Upper lobe of left lung (tissue), 6 donors: ENCODE results near the gene MAPK8. TPM values are rescaled to one million over a fixed set of nuclear protein-coding genes. Genes with fewer than 3 reads are reported as not detected.

ENCODE experiments used
- ATAC-seq, 2 donors: fragments of 200-7000 bp; cut with Tn5 transposase; one replicate each; pipeline ENCODE4 v1.9.1; 2022; ENCODE audit warnings: mild to moderate bottlenecking in 2 of 2, moderate library complexity in 2 of 2; ENCODE audit not compliant: low FRiP score in 2 of 2
- DNase-seq, 2 donors: peaks; one replicate each; pipeline ENCODE4 v3.0.0-alpha.2; 2019 to 2020
- H3K27ac ChIP-seq, 4 donors: fragments of 200-600 bp; sonication (generic); one replicate each; pipeline ENCODE4 v1.5.1; 2016 to 2019
- H3K27me3 ChIP-seq, 4 donors: fragments of 200-600 bp; sonication (generic); one replicate each; pipeline ENCODE4 v1.5.1; 2017 to 2019
- H3K36me3 ChIP-seq, 4 donors: fragments of 200-600 bp; sonication (generic); one replicate each; pipeline ENCODE4 v1.5.1; 2016 to 2019
- H3K4me1 ChIP-seq, 4 donors: fragments of 200-600 bp; sonication (generic); one replicate each; pipeline ENCODE4 v1.5.1; 2018 to 2019
- H3K4me3 ChIP-seq, 4 donors: fragments of 200-600 bp; sonication (generic); one replicate each; pipeline ENCODE4 v1.5.1; 2017 to 2019; ENCODE audit warnings: mild to moderate bottlenecking in 2 of 4, moderate library complexity in 1 of 4
- H3K9me3 ChIP-seq, 4 donors: fragments of 200-600 bp; sonication (generic); one replicate each; pipeline ENCODE4 v1.5.1; 2018 to 2019
- CTCF ChIP-seq, 6 experiments: fragments of 450-650 bp in 4 of 6; fragments of 200-600 bp in 2 of 6; sonication (generic) in 2 of 6; IDR thresholded peaks; one replicate each; pipeline ENCODE4 v1.5.1; 2016 to 2019; ENCODE audit warnings: antibody characterized with exemption in 6 of 6
- EP300 ChIP-seq, 4 donors: sonication (generic); formaldehyde crosslinking; IDR thresholded peaks; one replicate each; pipeline ENCODE4 v1.5.1; 2017; ENCODE audit warnings: antibody characterized with exemption in 4 of 4, control low read depth in 2 of 4
- POLR2A ChIP-seq, 4 donors: fragments of 450-650 bp; IDR thresholded peaks; one replicate each; pipeline ENCODE4 v1.5.1; 2016 to 2017; ENCODE audit warnings: antibody characterized with exemption in 4 of 4, mild to moderate bottlenecking in 2 of 4
- POLR2AphosphoS5 ChIP-seq, 2 donors: sonication (generic); formaldehyde crosslinking; IDR thresholded peaks; one replicate each; pipeline ENCODE4 v1.5.1; 2017; ENCODE audit warnings: antibody characterized with exemption in 2 of 2
- WGBS, 2 donors: methylation state at CpG; one replicate each; pipeline ENCODE4 v1.1.5; 2017 to 2018; 5-methylcytosine and 5-hydroxymethylcytosine counted together
- total RNA-seq, 6 donors: library from RNA; depleted of rRNA in 4 of 6; stranded (reverse); fragments of >200 nt in 4 of 6; gene quantifications; one replicate each; pipeline versions ENCODE4 v1.1.0 to v1.2.1, GENCODE V29; 2016 to 2021
- donor health status: DM: no; HTN: no; CAD: no; lungs with moderate emphysema.
- donor health status: DM: no; HTN: yes; CAD: no; lungs with severe emphysema.

MAPK8 gene
- total RNA-seq, 6 donors from 2014 or later: 33.6 to 61.6 (median 46.6) TPM

- TF ChIP-seq CTCF (IDR thresholded peaks at IDR 0.05): no peak
- peaks cover 5 to 15% (median 13%) of the 10 kb centered on the region in 4 donors for H3K4me1 ChIP-seq
- no peaks in the 10 kb centered on the region for H3K9me3 ChIP-seq
- ATAC-seq (no peak), DNase-seq (no peak)
- H3K4me3 ChIP-seq: no peak overlapping the region
- H3K27me3 ChIP-seq: no peaks in the 10 kb centered on the region
- H3K27ac ChIP-seq: no peak overlapping the region
- no peaks in the 10 kb centered on the region for H3K36me3 ChIP-seq
These were observed 63.0 kb downstream of the MAPK8 start for GRCh38 chr10:48369501-48369900.

GRCh38 chr10:48377751-48378530 lies 71.5 kb downstream of the MAPK8 start:
- Histone ChIP-seq H3K9me3 (peaks cover 0 to 7% (median 5%) of the 10 kb centered on the region in 4 donors), H3K36me3 (no peaks in the 10 kb centered on the region), H3K27ac (no peak overlapping the region), H3K4me1 (no peaks in the 10 kb centered on the region), H3K4me3 (no peak overlapping the region), H3K27me3 (no peaks in the 10 kb centered on the region)
- WGBS, 2 donors: 90 to 97% methylated on average over 2 of the region's 2 CpGs
- ATAC-seq (no peak), DNase-seq (no peak)
- TF ChIP-seq POLR2AphosphoS5 (IDR thresholded peaks at IDR 0.05) (no peak), POLR2A (IDR thresholded peaks at IDR 0.05) (no peak), EP300 (IDR thresholded peaks at IDR 0.05) (no peak), CTCF (IDR thresholded peaks at IDR 0.05) (no peak)

- Histone ChIP-seq H3K27me3 (no peaks in the 10 kb centered on the region), H3K36me3 (no peaks in the 10 kb centered on the region), H3K4me1 (no peaks in the 10 kb centered on the region), H3K27ac (no peak overlapping the region), H3K4me3 (no peak overlapping the region), H3K9me3 (peaks cover 0 to 7% (median 5%) of the 10 kb centered on the region in 4 donors)
- peak in 1 of 2 donors; percentile 55 for ATAC-seq
- no peak for TF ChIP-seq POLR2AphosphoS5 (IDR thresholded peaks at IDR 0.05)
- TF ChIP-seq EP300 (IDR thresholded peaks at IDR 0.05): no peak
- no peak for TF ChIP-seq CTCF (IDR thresholded peaks at IDR 0.05)
- TF ChIP-seq POLR2A (IDR thresholded peaks at IDR 0.05): no peak
- no peak for DNase-seq
- WGBS, 2 donors: 68 to 72% methylated on average over 3 of the region's 3 CpGs
These were observed 72.2 kb downstream of the MAPK8 start for GRCh38 chr10:48378675-48379074.

- Histone ChIP-seq H3K4me3 (no peak overlapping the region), H3K36me3 (no peaks in the 10 kb centered on the region), H3K4me1 (no peaks in the 10 kb centered on the region), H3K27ac (no peak overlapping the region), H3K9me3 (peaks cover 0 to 7% (median 5%) of the 10 kb centered on the region in 4 donors), H3K27me3 (no peaks in the 10 kb centered on the region)
- ATAC-seq (no peak), DNase-seq (no peak)
- TF ChIP-seq POLR2A (IDR thresholded peaks at IDR 0.05) (no peak), POLR2AphosphoS5 (IDR thresholded peaks at IDR 0.05) (no peak), CTCF (IDR thresholded peaks at IDR 0.05) (no peak), EP300 (IDR thresholded peaks at IDR 0.05) (no peak)
These were observed 75.5 kb downstream of the MAPK8 start for GRCh38 chr10:48381971-48382370.

- no peak for TF ChIP-seq POLR2AphosphoS5 (IDR thresholded peaks at IDR 0.05)
- TF ChIP-seq POLR2A (IDR thresholded peaks at IDR 0.05): no peak
- TF ChIP-seq EP300 (IDR thresholded peaks at IDR 0.05): no peak
- TF ChIP-seq CTCF (IDR thresholded peaks at IDR 0.05): no peak
- H3K27ac ChIP-seq: no peak overlapping the region
- ATAC-seq: no peak
These were observed 76.5 kb downstream of the MAPK8 start for GRCh38 chr10:48382982-48383381.

More at GRCh38 chr10:48382982-48383381, 76.5 kb downstream of the MAPK8 start:
- Histone ChIP-seq H3K27me3 (no peaks in the 10 kb centered on the region), H3K4me3 (no peak overlapping the region), H3K4me1 (no peaks in the 10 kb centered on the region), H3K9me3 (peaks cover 0 to 7% (median 5%) of the 10 kb centered on the region in 4 donors), H3K36me3 (no peaks in the 10 kb centered on the region)
- DNase-seq: no peak
